GM19043 (cell line): Measurements from ENCODE around the gene FMNL3.
"Not testable (repeated sequence)": the region's sequence is repeated elsewhere in the genome, so short reads cannot be mapped to it uniquely, and the experiment has no call there.

ENCODE experiments used
- ATAC-seq: cut with Tn5 transposase; IDR thresholded peaks from one replicate; pipeline ENCODE4 v1.9.1; 2021; ENCODE audit warnings: low read depth; ENCODE audit not compliant: unreplicated experiment

FMNL3 gene

GRCh38 chr12:49612210-49612609, 95.0 kb downstream of the FMNL3 start:
- ATAC-seq, result no peak

- ATAC-seq, result not testable (repeated sequence)
Measured at GRCh38 chr12:49610785-49611184, 96.4 kb downstream of the FMNL3 start.

GRCh38 chr12:49609875-49610154, 97.4 kb downstream of the FMNL3 start:
- no peak for ATAC-seq

GRCh38 chr12:49609059-49609874, 97.9 kb downstream of the FMNL3 start:
- ATAC-seq, result no peak

GRCh38 chr12:49605539-49605938, 101.7 kb downstream of the FMNL3 start, which contains the start of gene FAM186B:
FAM186B (minus strand) TSS chr12:49605639; CDS start chr12:49605477, 162 bp downstream.
- not testable (repeated sequence) for ATAC-seq

- ATAC-seq, result no peak
Measured at GRCh38 chr12:49604856-49605255, 102.3 kb downstream of the FMNL3 start.

- no peak for ATAC-seq
Measured at GRCh38 chr12:49603721-49604120, 103.5 kb downstream of the FMNL3 start.

- no peak for ATAC-seq
Measured at GRCh38 chr12:49599961-49600360, 107.2 kb downstream of the FMNL3 start.

- no peak for ATAC-seq
Measured at GRCh38 chr12:49598527-49598926, 108.7 kb downstream of the FMNL3 start.

GRCh38 chr12:49588721-49589516, 118.3 kb downstream of the FMNL3 start:
- ATAC-seq, result no peak

GRCh38 chr12:49588281-49588680, 118.9 kb downstream of the FMNL3 start:
- no peak for ATAC-seq

- ATAC-seq, result no peak
Measured at GRCh38 chr12:49587174-49587908, 119.9 kb downstream of the FMNL3 start.
